Measurements from ENCODE around the gene PLXNC1.

GRCh38 chr12:94178054-94178453, 29.7 kb downstream of the PLXNC1 start:
- TF ChIP-seq, protein P1, sequence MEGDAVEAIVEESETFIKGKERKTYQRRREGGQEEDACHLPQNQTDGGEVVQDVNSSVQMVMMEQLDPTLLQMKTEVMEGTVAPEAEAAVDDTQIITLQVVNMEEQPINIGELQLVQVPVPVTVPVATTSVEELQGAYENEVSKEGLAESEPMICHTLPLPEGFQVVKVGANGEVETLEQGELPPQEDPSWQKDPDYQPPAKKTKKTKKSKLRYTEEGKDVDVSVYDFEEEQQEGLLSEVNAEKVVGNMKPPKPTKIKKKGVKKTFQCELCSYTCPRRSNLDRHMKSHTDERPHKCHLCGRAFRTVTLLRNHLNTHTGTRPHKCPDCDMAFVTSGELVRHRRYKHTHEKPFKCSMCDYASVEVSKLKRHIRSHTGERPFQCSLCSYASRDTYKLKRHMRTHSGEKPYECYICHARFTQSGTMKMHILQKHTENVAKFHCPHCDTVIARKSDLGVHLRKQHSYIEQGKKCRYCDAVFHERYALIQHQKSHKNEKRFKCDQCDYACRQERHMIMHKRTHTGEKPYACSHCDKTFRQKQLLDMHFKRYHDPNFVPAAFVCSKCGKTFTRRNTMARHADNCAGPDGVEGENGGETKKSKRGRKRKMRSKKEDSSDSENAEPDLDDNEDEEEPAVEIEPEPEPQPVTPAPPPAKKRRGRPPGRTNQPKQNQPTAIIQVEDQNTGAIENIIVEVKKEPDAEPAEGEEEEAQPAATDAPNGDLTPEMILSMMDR (conservative IDR thresholded peaks at IDR 0.05 in 1 of 2, IDR thresholded peaks at IDR 0.05 in 1 of 2; ENCODE audit: extremely low read depth in 1 of 2, insufficient read depth in 1 of 2, low read depth in 1 of 2, low read length in 2 of 2), result no peak
- TF ChIP-seq EZH2 (IDR thresholded peaks at IDR 0.05; ENCODE audit: borderline replicate concordance, low read length), result no peak

Measured in mammary epithelial cell (primary cell).